ENCODE data around the gene PIKFYVE. TPM values are rescaled to one million over a fixed set of nuclear protein-coding genes. Genes with fewer than 3 reads are reported as not detected.
"Not testable (repeated sequence)": the region's sequence is repeated elsewhere in the genome, so short reads cannot be mapped to it uniquely, and the experiment has no call there.

Gene PIKFYVE
- total RNA-seq, 2 experiments from 2014 or later = 38.7 to 39.8 TPM

DNA sequence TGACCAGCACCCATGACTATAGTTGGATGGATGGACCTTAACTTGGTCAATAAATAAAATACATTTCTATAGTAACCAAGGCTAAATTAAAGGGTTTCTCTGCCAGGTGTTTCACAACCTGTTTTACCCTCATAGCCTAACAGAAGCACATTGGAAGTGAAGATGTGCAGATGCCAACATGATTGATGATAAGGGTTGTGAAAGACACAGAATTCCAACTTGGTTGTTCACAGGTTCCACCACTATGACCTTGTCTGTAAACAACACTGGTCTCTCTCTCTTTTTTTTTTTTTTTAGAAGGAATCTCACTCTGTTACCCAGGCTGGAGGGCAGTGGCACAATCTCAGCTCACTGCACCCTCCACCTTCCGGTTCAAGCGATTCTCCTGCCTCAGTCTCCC, 103.0 kb downstream of the PIKFYVE start:
- Mint-ChIP-seq H3K27me3 (peaks cover 3% of the 10 kb centered on the region), H3K4me1 (no peaks in the 10 kb centered on the region), H3K36me3 (peaks cover 5% of the 10 kb centered on the region), H3K27ac (no peak overlapping the region), H3K9me3 (peaks cover 5% of the 10 kb centered on the region), H3K4me3 (no peak overlapping the region)
- no peak for ATAC-seq (ENCODE audit: low read depth)
- POLR2A ChIA-PET = no interaction called here
- no peak for DNase-seq

DNA sequence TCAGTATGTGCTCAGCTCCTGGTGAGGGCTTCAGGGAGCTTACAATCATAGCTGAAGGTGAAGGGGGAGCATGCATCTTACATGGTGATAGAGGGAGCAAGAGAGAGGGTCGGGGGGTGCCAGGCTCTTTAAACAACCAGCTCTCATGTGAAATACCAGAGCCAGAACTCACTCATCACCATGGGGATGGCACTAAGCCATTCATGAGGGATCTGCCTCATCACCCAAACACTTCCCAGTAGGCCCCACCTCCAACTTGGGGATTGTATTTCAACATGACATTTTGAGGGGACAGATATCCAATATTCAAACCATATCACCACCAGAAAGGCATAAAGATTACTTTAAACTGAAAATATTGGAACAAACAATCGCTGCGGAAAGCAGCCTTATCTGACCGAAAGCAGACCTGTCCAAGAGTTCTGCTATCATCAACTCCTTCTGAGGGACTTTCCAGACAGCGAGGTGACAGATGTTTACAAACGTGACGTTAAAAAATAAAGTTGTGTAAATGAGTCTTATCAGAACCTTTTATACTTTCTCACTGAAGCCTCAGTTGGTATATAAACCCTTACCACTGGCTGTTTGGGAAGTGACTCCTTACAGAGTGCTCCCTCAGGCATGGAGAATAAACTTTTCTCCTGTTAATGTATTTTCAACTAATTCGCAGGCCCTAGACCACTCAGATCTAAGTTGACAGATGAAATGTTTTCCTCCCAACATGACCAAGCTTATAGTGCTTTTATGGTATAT, 105.0 kb downstream of the PIKFYVE start:
- ATAC-seq (ENCODE audit: low read depth) (no peak), DNase-seq (no peak)
- POLR2A ChIA-PET = no interaction called here
- Mint-ChIP-seq H3K9me3 (no peaks in the 10 kb centered on the region), H3K36me3 (no peaks in the 10 kb centered on the region), H3K27me3 (peaks cover 14% of the 10 kb centered on the region), H3K27ac (no peak overlapping the region), H3K4me1 (no peaks in the 10 kb centered on the region), H3K4me3 (no peak overlapping the region)

DNA sequence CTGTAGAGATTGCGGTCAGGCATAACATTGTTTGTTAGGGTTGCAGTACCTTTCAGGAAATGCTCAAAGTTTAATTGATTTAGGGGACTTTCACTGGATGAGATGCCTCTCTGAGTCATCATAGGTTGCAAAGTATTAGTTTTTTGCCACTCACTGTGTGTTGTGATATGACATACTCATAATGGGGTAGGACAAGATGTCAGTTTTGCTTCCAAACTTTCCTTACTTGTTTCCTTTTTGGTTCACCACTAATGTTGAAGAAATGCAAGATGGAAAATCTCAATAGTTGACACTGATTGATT, 105.5 kb downstream of the PIKFYVE start:
- Mint-ChIP-seq H3K4me1 (no peaks in the 10 kb centered on the region), H3K36me3 (no peaks in the 10 kb centered on the region), H3K4me3 (no peak overlapping the region), H3K9me3 (no peaks in the 10 kb centered on the region), H3K27me3 (peaks cover 14% of the 10 kb centered on the region), H3K27ac (no peak overlapping the region)
- ATAC-seq (ENCODE audit: low read depth) (no peak), DNase-seq (no peak)
- POLR2A ChIA-PET = no interaction called here

DNA sequence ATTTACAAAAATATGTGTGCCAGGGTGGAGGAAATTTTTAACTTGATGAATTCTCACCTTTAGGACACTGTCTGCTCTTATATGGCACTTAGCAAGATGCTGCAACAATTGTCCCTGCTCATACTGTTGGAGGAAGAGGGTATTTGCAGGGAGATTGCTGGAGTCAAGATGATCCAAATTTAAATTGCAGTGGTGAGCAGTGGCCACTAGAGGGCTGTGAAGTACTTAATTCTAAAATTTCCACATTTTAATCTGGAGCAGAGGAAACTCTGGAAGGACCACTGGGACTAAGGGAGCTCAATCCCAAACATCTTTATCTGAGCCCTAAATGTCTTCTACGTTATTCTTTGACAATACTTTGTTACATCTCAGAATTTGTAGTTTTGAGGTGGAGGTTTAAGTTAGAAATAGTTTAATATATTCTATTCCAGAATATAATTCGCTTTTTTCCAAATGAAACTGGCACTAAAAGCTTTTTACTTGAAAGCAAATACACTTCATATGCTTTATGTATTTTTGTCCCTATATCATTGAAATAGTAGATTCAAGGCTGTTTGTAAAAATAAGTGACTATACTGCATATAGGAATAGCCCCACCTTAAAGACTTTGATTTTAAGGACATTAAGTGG, 107.5 kb downstream of the PIKFYVE start:
- DNase-seq (no peak), ATAC-seq (ENCODE audit: low read depth) (no peak)
- peaks cover 14% of the 10 kb centered on the region for H3K27me3 Mint-ChIP-seq
- POLR2A ChIA-PET = no interaction called here
- no peak overlapping the region for H3K4me3 Mint-ChIP-seq
- no peaks in the 10 kb centered on the region for H3K9me3 Mint-ChIP-seq
- H3K4me1 Mint-ChIP-seq = no peaks in the 10 kb centered on the region
- no peak overlapping the region for H3K27ac Mint-ChIP-seq
- no peaks in the 10 kb centered on the region for H3K36me3 Mint-ChIP-seq

DNA sequence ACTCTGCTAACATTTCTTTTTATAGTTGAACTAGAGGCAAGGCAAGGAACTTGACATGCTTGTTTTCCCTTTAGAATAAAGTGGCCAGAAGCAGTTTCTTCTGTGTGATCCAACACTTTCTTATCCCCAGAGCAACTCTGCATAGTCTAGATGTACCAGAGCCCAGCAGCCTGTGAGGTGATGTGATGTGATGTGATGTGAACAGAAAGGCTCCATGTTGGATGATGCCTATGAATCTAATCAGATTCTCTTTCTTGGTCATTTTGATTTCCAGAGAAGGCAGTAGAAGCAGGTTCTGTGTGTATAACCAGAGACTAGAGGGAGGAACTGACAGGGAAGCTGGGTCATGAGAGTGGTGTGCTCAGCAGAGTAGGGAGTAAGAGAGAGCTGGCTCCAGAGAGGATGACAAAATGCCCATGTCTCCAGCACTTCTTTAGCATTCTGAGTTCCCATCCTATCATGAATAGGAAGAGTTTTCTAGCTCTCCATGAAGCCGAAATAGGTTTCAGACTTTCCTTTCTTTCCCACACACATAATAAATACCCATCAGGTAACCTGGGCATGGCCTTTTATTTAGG, 109.5 kb downstream of the PIKFYVE start:
- H3K4me1 Mint-ChIP-seq = no peaks in the 10 kb centered on the region
- no peaks in the 10 kb centered on the region for H3K36me3 Mint-ChIP-seq
- no peak overlapping the region for H3K27ac Mint-ChIP-seq
- no peak overlapping the region for H3K4me3 Mint-ChIP-seq
- DNase-seq = no peak
- no peaks in the 10 kb centered on the region for H3K9me3 Mint-ChIP-seq
- H3K27me3 Mint-ChIP-seq = peaks cover 18% of the 10 kb centered on the region
- POLR2A ChIA-PET = no interaction called here
- ATAC-seq (ENCODE audit: low read depth) = no peak

DNA sequence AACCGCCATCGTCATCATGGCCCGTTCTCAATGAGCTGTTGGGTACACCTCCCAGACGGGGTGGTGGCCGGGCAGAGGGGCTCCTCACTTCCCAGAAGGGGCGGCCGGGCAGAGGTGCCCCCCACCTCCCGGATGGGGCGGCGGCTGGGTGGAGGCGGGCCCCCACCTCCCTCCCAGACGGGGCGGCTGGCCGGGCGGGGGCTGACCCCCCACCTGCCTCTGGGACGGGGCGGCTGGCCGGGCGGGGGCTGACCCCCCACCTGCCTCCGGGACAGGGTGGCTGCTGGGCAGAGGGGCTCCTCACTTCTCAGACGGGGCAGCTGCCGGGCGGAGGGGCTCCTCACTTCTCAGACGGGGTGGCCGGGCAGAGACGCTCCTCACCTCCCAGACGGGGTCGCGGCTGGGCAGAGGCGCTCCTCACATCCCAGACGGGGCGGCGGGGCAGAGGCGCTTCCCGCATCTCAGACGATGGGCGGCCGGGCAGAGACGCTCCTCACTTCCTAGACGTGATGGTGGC, 111.3 kb downstream of the PIKFYVE start:
- ATAC-seq (ENCODE audit: low read depth); POLR2A ChIA-PET; H3K36me3 Mint-ChIP-seq; H3K9me3 Mint-ChIP-seq; H3K27ac Mint-ChIP-seq; H3K4me3 Mint-ChIP-seq; DNase-seq; H3K4me1 Mint-ChIP-seq: not testable (repeated sequence)
- H3K27me3 Mint-ChIP-seq = peaks cover 27% of the 10 kb centered on the region

DNA sequence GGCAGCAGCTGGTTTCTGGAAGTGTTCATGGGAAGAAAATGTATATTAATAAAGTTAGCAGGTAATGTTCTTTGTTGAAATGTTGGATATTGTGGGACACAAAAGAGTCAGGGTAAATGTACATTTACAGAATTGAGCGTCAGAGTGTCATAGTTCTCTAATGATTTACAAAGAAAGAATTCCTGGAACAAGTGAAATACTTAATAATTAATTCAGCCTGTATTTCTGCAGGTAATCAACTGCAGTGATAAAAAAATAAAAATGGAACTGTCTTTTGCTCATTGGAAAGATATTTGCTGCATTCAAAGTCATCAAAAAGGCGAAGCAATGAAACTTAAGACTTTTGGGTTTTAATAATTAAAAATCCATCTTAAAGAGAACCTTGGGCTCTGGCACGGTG, 113.1 kb downstream of the PIKFYVE start:
- ATAC-seq (ENCODE audit: low read depth) (no peak), DNase-seq (no peak)
- Mint-ChIP-seq H3K9me3 (no peaks in the 10 kb centered on the region), H3K4me1 (no peaks in the 10 kb centered on the region), H3K27ac (no peak overlapping the region), H3K36me3 (no peaks in the 10 kb centered on the region), H3K27me3 (peaks cover 41% of the 10 kb centered on the region), H3K4me3 (no peak overlapping the region)
- POLR2A ChIA-PET = no interaction called here

DNA sequence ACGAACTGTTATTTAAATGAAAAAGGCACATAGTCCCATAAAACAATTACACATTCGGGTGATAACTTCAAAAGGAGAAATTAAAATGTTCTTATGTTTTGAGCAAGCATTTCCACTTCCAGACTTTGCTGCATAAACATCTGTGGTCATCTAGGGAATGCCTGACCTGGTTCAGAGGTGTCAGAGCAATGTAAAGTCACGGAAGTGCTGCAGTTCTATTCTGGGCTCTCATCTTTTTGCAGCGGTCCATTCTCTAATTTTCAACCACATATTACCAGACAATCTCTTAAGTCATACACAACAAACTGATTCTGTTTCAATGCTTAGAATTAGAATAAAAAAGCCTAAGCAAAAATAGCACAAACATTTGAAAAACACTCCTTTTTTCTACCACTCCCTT, 118.6 kb downstream of the PIKFYVE start:
- Mint-ChIP-seq H3K4me1 (no peaks in the 10 kb centered on the region), H3K27ac (no peak overlapping the region), H3K9me3 (no peaks in the 10 kb centered on the region), H3K4me3 (no peak overlapping the region), H3K27me3 (peaks cover 42% of the 10 kb centered on the region), H3K36me3 (no peaks in the 10 kb centered on the region)
- ATAC-seq (ENCODE audit: low read depth) (no peak), DNase-seq (no peak)
- POLR2A ChIA-PET = no interaction called here

DNA sequence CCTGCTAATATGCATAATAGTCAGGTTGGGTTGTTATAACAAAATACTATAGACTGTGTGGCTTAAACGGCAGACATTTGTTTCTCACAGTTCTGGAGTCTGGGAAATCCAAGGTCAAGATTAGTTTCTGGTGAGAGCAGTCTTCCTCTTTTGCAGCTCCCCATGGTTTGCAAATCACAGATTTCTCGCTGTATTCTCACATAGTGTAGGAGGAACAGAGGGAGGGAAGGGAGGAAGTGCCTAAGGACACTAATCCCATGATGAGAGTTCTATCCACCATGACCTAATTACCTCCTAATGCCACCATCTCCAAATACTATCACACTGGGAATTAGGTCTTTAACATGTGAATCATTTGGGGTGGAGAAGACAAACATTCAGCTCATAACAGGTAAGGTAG, 120.5 kb downstream of the PIKFYVE start:
- H3K36me3 Mint-ChIP-seq = no peaks in the 10 kb centered on the region
- H3K27ac Mint-ChIP-seq = no peak overlapping the region
- no peaks in the 10 kb centered on the region for H3K4me1 Mint-ChIP-seq
- no peak overlapping the region for H3K4me3 Mint-ChIP-seq
- ATAC-seq (ENCODE audit: low read depth) (no peak), DNase-seq (no peak)
- H3K27me3 Mint-ChIP-seq = peaks cover 36% of the 10 kb centered on the region
- H3K9me3 Mint-ChIP-seq = no peaks in the 10 kb centered on the region
- POLR2A ChIA-PET = no interaction called here

DNA sequence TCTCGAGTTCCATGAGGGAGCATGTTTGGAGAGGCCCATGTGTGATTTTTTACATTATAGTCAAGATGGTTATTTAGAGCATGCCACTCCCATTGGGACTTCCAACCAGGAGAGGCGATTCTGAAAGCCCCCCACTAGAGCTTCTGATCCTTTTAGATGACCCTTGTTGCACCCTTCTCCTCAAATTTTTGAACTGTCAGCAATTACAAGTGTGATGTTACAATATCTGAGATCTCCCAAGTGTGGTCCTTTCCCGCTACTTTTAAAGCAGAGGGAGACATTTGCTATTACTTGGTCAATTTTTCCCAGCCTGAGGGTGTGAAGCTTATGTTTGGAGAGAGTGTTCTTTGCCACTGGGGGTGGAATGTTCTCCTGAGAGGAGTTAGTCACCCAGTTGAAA, 123.9 kb downstream of the PIKFYVE start:
- POLR2A ChIA-PET = no interaction called here
- H3K27ac Mint-ChIP-seq = no peak overlapping the region
- no peaks in the 10 kb centered on the region for H3K4me1 Mint-ChIP-seq
- ATAC-seq (ENCODE audit: low read depth) (no peak), DNase-seq (no peak)
- no peaks in the 10 kb centered on the region for H3K36me3 Mint-ChIP-seq
- no peak overlapping the region for H3K4me3 Mint-ChIP-seq
- peaks cover 2% of the 10 kb centered on the region for H3K9me3 Mint-ChIP-seq
- peaks cover 14% of the 10 kb centered on the region for H3K27me3 Mint-ChIP-seq

DNA sequence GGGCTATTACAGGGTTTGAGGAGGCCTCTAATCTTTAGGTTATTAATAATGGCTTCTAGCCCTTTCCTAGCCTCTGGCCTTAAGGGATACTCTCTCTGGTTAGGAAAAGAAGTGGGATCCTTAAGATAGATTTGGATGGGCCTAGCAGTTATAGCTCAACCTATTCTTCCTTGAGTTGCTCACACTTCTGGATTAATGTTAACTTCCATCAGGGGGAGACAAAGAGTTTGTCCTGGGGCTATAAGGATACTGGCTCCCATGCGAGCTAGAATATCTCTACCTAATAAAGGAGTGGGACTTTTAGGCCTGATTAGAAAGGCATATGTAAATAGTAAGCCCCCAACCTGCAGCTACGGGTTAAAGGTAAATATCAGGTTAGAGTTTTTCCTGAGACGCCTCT, 126.2 kb downstream of the PIKFYVE start:
- DNase-seq (no peak), ATAC-seq (ENCODE audit: low read depth) (no peak)
- no peak overlapping the region for H3K4me3 Mint-ChIP-seq
- no peaks in the 10 kb centered on the region for H3K36me3 Mint-ChIP-seq
- H3K9me3 Mint-ChIP-seq = peaks cover 2% of the 10 kb centered on the region
- H3K4me1 Mint-ChIP-seq = peaks cover 3% of the 10 kb centered on the region
- POLR2A ChIA-PET = no interaction called here
- H3K27ac Mint-ChIP-seq = no peak overlapping the region
- peaks cover 2% of the 10 kb centered on the region for H3K27me3 Mint-ChIP-seq

DNA sequence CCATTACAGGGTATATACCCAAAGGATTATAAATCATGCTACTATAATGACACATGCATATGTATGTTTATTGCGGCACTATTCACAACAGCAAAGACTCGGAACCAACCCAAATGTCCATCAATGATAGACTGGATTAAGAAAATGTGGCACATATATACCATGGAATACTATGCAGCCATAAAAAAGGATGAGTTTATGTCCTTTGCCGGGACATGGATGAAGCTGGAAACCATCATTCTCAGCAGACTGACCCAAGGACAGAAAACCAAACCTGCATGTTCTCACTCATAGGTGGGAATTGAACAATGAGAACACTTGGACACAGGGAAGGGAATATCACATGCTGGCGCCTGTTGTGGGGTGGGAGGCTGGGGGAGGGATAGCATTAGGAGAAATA, 130.7 kb downstream of the PIKFYVE start:
- H3K27ac Mint-ChIP-seq; H3K4me1 Mint-ChIP-seq; POLR2A ChIA-PET; H3K36me3 Mint-ChIP-seq; DNase-seq; H3K9me3 Mint-ChIP-seq; ATAC-seq (ENCODE audit: low read depth); H3K4me3 Mint-ChIP-seq: not testable (repeated sequence)
- H3K27me3 Mint-ChIP-seq = peaks cover 17% of the 10 kb centered on the region

DNA sequence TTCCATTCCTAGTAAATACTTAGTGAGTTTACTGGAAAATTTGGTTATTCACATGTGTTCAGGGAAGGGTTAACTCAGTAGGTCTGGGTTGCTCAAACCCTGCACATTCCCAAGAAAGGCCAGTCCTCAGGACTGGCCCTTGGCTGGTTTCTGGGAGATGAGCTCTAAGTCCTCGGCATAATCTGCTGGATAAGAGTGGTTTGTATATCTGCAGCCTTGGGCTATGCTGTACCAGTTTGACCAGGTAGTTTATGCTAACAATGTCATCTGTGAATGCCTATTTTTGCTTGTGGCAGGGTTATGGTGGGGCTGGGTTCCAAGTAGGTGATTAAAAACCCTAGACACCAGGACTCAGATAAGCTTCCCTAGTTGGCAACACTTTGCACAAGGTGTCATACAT, 133.1 kb downstream of the PIKFYVE start:
- DNase-seq (no peak), ATAC-seq (ENCODE audit: low read depth) (no peak)
- POLR2A ChIA-PET = no interaction called here
- Mint-ChIP-seq H3K36me3 (no peaks in the 10 kb centered on the region), H3K4me3 (no peak overlapping the region), H3K27me3 (peaks cover 25% of the 10 kb centered on the region), H3K4me1 (peaks cover 3% of the 10 kb centered on the region), H3K27ac (no peak overlapping the region), H3K9me3 (peaks cover 1% of the 10 kb centered on the region)
